NCI-H510A treated with DMSO at 0.1 percent for 48 hours (cell line): ENCODE measurements around the gene LPGAT1.
"Not testable (repeated sequence)": the region's sequence is repeated elsewhere in the genome, so short reads cannot be mapped to it uniquely, and the experiment has no call there.

ENCODE experiments used
- DNase-seq: peaks from one replicate; lab custom pipeline; 2025; lab: John Stamatoyannopoulos, UW

Gene LPGAT1

DNA sequence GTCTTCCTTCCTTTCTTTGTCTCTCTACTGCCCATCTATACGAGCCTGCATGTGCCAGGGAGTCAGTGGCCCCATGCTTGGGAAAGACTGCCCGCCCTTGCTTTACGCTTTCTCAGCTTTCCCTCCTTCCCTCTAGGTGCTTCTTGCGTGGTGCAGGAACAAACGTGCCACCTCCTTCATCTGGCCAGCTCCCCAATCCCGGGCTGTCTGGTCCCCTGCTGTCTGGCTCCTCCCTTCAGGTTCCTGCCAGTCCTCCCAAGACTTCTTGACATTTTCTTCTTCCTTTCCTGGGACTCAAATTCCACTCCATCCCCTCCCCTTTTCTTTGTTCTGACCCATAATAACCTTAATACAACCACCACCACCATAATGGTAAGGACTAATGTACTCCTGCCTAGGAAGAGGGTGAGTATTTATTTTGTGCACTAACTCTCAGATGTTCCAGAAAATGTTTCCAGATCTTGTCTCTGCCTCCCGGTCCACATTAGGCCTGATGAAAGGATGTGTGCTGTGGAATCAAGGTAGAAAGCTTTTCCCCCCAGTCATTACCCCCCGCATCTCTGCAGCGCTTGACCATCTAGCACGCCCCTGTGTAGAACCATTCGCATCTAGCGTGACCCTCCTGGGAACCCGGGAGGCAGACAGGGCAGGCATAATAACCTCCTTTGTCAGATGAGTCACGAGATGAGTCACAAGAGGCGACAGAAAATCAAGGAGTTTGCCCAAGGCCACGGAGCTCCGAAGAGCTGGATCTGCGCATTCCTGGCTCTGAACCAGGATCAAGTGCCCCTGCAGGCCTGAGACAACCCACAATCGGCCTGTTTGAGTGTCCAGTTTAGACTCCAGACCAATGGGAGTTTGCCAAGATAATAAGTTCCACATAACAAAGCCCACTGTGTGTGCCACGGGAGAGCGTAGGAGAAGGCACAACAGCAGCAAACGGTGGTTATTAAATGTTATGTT is 95.1 kb downstream of the LPGAT1 start:
- DNase-seq: no peak

DNA sequence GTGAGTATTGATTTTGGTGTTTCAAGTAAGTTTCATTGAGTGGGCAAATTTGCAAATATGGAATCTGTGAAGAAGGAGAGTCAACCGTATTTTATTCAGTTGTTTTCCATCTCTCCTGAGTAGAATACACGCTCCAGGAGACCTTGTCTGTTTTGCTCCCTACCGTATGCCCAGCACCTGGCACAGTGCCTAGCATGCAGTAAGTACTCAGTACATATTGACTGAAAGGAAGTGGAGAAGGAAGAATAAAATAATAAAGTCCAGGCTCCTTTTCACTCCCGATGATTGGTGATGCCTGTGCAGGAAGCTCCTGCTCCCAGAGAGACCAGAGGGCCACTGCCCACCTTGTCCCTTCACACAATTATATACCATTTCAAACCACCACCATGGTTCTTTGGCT is 95.8 kb downstream of the LPGAT1 start:
- DNase-seq: peak; percentile 96

DNA sequence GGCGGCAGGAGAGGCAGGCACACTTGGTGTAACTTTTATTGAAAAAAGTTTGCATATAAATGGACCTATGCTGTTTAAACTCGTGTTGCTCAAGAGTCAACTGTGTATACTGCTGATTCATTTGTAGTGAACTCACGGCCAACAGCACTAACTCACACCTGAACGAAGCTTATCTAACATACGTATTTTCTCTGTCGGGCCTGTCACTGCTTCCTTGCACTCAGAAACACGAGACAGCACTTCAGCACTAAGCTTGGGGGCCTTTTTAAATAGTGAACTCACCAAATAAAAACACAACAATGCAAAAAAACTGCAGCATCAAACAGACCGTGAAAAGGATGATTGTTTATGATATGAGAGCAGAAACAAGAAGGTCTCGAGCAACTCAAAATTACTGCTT is 96.2 kb downstream of the LPGAT1 start:
- DNase-seq: peak; percentile 96

DNA sequence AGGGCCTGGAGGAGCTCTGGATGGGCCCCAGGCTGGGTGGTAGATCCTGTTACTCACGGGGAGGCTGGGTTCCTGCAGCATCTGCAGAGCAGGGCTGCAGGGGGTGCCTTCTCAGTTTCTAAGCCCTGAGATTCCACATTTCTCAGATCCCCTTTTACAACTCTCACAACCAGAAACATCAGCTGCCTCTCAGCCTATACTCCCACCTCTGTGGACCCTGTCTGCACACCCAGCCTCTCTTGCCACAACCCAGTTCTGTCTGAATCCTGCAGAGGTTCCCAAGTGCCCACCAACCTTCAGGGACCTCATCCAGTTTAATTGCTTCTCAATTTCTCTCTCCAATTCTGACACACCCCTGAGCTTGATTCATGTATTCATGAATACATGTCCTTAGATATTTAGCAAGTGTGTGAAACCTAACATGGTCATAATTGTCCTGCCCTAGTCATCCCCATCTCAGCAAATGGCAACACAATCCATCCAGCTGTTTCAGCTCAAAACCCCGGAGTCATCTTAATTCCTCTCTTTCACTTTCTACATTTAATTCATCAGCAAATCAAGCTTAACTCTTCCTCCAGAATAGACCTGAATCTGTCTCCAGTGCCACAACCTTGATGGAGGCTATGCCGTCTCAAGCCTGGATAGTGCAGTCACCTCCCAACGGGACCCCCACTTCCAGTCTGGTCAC is 98.1 kb downstream of the LPGAT1 start:
- DNase-seq: no peak

DNA sequence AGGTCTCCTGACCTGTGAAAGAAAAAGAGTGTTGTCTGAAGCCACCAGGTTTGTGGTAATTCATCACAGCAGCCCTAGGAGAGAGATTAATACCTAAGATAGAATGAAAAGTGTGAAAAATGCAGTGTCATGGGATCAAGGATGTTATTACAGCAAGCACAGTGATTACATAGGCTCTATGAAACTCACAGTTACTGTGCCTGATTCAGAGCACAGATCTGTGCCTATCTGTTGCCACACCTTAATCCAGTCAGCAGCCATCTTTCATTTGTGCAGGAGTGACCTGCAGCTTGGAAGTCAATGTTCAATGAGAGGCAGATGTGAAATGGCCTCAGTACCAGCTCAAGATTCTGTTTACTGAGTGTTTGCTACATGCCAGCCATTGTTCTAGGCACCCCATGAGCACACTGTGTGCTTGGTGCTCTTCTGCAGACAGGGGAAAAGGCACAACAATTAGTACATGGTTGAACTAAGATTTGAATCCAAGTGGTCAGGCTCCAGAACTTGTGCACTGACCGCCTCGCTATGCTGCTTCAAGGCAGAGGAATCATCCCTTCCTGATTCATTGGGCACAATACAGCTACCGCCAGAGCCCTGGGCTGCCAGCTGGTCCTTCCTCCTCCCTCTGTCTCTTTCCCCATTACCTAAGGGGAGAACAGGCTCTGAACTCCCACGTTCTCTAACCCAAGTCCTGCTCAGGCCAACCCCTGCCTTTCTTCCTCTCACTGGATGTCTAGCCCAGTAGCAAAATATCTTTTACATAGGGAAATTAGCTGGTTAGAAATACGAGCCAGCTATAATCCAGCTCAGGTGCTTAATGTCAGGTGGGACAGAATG is 98.9 kb downstream of the LPGAT1 start:
- DNase-seq: peak; percentile 79

DNA sequence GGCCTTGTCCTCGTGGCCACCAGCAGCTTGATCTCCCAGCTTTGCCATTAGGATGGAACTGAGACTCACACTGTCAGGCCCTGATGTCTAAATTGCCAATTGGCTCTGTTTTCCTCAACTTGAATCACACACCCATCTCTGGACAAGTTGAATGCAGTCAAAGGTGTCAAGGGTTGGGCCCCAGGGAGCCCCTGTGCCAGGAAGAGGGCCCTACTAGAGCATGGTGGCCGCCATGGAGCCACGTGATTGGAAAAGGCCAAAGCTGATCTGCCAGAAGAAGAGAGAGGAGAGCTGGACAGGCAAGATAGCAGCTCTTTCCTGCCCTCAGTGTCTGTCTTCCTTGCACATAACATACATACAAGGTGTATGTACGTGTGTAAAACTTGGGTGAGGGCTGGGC is 100.2 kb downstream of the LPGAT1 start:
- no peak for DNase-seq

DNA sequence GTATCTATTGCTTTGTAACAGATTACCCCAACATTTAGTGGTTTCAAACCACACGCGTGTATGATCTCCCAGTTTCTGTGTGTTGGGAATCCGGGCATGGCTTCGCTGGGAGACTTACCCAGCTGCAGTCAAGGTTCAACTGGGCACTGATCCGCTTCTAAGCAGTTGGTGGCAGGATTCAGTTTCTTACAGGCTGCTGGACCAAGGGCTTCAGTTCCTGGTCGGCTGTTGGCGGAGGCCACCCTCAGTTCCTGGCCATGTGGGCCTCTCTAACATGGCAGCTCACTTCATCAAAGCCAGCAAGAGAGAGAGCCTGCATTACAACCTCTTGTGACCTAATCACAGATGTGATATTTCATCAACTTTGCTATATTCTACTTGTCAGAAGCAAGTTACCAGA is 101.3 kb downstream of the LPGAT1 start:
- DNase-seq: no peak

DNA sequence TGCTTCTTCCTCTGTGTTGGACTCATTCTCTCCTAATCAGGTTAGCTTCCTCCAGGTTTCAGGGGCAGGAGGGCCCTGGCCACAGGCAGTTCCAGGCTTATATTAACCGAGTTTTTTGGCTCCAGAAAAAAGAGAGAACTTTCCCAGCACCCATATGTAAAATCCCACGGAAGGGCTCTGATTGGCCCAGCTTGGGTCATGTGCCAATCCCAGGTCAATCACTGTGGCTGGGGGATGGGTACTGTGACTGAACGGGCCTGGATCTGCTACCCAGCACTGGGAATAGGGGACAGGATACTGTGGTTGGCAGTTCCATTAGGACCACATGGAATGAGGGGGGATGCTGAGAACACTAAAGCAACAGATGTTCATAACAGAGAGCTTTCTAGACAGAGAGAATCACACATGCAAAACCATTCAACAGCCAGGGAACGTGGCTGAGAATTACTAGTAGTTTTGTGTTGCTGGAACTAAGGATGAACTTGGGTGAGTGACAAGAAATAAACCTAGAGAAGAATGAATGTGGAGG is 104.0 kb downstream of the LPGAT1 start:
- no peak for DNase-seq

DNA sequence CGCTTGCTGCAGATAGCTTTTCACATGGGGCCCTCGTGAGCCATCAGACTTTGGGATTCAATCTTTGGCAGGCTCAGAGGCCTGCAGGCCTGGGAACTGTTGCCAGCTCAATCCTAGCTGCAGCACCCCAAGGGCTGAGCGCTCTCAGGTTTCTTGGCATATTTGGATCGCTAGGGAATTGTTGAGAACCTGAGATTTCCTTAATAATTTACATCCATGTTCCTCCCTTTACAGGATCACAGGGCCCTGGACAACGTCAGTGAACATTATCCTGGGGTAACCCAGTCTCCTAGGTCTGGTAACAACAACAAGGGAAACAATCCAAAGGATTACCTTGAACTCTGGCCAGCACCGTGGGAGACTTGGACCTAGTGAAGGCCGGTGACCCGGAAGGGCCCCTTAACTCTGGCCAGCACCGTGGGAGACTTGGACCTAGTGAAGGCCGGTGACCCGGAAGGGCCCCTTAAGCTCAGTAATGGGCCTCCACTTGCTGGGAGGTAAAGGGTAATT is 105.8 kb downstream of the LPGAT1 start:
- no peak for DNase-seq

DNA sequence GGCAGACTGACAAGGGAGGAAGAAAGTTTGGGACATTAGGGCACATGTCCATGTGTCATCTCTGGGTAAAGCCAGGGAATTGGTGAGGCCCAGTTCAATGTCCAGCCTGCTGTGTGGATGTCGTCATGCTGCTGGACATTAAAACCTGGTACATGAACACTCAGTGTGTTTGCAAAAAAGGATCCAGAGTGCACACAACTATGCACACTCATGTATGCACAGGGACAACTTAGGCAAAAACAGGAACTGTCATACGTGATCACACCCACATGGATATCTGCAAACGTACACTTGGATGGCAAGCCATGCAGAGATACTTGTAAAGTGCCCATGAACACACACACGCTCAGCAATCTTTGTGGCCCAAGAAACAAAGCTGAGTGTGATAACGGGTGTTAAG is 107.3 kb downstream of the LPGAT1 start:
- DNase-seq: no peak

DNA sequence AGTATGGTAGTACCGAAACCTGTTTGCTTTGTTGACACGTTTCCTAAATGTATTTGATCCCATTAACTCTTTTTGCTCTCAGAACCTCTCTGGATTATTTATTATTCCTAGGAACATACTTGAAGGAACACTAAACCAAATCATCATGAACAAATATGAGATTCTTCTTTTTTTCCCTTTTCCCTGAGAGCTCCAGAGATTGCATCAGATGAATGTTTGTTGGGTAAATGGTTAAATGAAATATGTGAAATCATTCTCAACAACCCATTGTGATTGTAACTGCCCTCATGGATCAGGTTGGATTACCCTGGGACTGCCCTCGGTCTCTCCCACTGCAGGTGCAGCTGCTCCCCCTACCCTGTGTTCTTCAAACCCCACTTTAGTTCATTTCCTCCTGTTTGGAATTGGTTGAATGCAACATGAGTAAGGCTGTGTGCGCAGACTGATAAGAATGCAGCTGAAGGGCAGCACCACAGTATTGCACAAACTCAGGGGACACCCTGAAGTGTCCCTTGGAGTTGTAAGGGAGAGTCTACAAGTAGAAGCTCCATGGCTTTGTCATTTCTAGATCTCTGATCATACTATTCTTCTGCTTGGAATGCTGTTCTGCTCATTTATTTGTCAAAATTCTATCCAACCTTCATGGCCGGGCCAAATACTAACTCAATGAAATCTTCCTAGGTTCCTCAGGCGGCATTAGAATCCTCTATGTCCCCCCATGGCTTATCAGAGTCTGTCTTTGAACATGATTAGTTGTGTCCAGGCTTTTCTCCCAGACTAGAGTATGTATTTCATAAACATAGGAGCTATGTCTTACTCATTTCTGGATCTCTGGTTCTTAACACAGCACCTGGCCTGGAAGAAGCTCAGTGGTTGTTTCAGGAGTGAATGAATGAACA is 108.0 kb downstream of the LPGAT1 start:
- DNase-seq: no peak

DNA sequence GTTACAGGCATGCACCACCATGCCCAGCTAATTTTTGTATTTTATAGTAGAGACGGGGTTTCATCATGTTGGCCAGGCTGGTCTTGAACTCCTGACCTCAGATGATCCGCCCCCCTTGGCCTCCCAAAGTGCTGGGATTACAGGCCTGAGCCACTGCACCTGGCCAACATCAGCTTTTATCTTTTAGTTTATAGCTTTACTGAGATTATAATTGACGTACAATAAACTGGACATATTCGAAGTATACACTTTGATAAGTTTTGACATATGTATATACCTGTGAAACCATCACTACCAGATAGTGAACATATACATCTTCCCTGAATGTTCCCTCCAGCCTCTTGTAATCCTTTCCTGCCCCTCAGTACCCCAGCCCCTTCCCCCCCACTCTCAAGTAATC is 114.0 kb downstream of the LPGAT1 start:
- not testable (repeated sequence) for DNase-seq

DNA sequence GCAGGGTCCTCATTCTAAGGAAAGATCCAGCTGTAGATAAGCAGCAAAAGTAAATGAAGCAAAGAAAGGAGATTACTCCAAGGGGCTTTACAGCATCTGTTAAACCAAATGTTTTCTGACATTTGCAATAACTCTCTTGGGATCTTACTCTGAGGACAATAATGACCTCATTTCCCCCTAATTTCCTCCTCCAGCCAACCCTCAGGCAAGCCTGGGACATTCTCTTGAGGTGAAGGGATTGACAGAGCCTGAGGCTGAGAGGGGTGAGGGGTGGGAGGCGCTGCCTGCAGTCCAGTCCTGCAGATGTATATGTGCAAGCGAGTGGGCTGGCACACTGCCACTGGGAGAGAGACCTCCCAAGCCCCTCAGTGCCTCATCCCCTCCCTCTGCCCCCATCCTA is 114.6 kb downstream of the LPGAT1 start:
- no peak for DNase-seq

DNA sequence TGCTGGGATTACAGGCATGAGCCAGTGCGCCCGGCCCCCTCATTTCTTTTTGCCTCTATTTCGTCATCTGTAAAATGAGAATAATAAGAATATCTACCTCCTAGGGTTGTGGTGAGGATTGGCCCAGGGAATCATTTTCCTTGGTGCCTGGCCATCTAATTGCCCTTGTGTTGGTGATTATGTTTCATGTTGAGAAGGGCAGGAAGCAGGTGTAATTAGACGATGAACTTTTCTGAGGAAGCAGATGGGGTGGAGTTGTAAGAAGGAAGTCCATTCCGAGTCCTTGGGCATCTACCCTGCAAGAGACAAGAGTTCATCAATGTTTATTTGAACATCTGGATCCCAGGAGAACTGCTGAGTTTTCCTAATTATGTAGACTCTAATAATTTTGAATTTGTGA is 116.4 kb downstream of the LPGAT1 start:
- DNase-seq: peak; percentile 24

DNA sequence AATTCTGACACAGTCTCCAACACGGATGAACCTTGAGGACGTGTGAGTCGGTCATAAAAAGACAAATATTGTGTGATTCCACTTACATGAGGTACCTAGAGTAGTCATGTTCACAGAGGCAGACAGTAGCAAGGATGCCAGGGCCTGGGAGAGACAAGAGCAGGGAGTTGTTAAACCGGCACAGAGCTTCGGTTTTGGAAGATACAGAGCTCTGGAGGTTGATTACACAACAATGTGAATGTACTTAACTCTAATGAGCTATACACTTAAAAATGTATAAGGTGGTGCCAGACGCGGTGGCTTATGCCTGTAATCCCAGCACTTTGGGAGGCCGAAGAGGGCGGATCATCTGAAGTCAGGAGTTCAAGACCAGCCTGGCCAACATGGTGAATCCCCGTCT is 117.3 kb downstream of the LPGAT1 start:
- DNase-seq: no peak

DNA sequence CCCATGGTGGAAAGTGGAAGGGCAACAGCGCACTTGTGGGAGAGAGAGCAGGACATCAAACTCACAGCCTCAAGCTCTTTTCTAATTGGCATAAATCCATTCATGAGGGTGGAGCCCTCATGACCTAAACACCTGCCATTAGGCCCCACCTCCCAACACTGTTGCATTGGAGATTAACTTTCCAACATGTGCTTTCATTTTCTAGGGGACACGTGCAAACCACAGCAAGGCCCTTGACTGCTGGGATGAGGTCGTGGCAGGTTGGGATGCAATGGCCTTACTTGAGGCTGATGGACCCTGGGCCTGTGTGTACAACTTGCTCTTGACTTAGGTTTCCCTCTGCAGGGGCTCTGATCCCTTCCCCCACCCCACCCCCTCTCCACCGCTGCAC is 119.3 kb downstream of the LPGAT1 start:
- DNase-seq: peak; percentile 42

DNA sequence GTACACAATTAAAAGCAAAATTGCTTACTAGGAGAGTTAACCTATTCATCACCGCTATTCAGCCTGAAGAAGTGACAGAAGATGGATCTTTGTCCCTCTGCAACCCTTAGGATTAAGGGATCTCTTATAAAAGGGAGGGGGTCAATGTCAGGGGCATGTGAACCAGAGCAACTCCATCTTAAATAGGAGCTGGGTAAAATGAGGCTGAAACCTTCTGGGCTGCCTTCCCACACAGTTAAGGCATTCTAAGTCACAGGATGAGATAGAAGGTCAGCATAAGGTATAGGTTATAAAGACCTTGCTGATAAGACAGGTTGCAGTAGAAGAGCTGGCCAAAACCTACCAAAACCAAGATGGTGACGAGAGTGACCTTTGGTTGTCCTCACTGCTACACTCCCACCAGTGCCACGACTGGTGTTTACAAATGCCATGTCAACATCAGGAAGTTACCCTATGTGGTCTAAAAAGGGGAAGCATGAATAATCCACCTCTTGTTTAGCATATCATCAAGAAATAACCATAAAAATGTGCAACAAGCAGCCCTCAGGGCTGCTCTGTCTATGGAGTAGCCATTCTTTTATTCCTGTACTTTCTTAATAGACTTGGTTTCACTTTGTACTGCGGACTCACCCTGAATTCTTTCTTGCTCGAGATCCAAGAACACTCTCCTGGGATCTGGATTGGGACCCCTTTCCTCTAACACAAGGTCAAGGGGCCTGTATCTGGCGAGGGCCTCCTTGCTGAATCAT is 119.8 kb downstream of the LPGAT1 start:
- DNase-seq: no peak

DNA sequence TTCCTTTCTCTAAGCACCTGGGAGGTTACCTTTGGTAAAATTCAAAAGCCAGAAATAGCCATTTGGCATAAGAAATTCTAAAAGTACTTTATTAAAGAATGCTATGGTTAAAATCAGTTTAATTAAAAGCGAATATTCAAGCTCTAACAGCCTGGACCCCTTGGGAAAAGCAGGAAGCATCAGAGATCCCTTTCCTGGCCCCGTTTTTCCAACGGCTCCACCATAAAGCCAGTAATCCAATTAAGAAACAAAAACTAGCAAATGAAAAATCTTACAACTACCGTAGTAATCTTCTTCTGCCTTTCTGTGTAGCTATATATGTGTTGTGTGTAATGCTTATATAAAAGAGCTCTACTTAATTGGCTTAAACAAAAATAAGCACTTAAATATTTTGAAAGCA is 121.6 kb downstream of the LPGAT1 start:
- no peak for DNase-seq

DNA sequence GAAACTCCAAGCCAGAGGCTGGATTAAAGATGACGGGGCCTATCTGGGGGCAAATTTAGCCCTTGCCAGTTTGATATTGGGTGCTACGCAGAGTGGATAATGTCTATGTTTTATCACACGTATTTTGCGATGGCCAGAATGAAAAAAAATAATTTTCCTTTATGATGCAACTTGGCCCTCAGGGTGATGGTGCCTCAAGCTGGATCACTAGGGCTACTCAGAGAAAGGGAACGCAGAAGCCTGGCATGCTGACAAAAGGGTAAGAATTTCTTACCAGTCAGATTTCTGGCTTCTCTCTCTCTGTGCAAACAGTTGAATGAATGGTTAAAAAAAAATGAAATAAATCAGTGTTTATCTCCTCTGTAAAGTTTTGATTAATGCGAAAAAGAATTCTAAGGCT is 122.6 kb downstream of the LPGAT1 start:
- DNase-seq: no peak

DNA sequence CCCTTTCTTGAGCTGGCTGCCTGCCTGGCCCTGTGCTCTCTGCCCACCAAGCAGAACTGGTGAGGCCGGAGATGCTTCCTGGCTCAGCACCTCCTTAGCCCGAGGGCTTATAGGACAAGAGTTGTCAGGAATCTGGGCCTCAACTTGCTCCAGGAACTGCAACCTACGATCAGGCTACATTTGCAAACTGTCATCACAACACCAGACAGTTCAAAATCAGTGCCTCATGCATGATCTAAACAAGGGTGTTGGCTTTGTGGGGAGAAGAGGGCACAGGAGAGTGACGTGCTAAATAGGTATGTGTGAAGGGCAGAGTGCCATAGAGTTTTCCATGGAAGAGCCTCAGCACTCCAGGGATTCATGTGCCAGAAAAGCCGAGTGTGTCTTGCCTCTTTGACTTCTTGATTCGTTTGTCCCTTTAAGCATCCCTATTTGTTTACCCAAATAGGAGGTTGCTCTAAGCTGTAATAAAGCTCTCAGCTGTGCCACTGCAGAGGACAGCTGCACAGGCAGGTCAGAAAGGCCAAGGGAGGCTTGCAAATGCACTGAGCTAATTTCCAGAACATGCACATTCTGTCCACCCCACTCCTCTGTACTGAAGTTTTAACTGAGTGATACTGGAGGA is 125.0 kb downstream of the LPGAT1 start:
- peak; percentile 72 for DNase-seq
